ENCODE results near the gene MIGA1.
"Not testable (repeated sequence)": the region's sequence is repeated elsewhere in the genome, so short reads cannot be mapped to it uniquely, and the experiment has no call there.

MIGA1 gene

DNA sequence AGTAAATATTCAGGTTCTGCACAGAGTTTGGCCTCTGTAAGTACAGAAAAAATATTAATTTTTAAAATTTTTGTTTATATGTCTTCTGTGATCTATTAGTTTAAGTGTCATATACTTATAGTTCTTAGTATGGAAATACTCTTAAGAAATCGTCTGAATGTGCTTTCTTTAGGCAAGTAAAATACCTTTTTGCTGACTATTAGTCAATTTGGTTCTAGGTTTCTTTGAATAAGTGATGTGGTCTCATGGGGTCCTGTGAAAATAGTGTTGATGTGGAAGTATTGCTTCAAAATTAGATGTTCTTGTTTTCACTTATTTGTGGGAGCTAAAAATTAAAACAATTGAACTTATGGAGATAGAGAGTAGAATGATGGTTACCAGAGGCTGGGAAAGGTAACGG is 23.9 kb downstream of the MIGA1 start:
- DNase-seq: no peak

DNA sequence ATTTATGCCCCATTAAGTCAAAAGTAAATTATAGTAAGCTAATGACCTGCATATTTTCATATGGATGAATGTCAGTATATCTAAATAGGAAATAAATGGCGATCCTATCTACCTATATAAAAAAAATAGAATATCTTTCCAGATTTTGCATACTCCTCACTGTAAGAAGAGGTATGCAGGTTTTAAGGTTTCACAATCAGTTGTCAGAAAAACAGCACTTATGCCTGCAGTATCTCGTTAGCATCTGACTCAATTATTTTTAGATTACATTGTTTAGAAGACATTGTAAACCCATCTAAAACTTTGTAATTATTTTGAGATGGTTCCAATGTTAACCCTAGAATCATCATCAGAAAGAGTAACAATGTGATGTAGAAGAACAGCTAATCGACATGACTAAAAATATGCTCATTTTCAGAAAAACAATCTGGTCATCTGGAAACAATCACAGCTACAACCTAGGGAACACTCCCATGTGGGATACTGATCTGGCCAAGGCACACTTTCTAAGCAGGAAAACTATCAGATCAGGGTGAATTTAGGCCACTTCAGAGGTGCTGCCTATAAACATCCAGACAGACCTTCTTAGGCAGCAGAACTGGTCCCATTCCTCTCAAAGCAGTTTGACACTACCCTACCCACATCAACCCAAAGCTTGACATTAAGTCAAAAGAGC is 30.5 kb downstream of the MIGA1 start:
- DNase-seq: not testable (repeated sequence)

GRCh38 chr1:77811589-77811988 is 32.1 kb downstream of the MIGA1 start:
- not testable (repeated sequence) for DNase-seq

GRCh38 chr1:77817368-77818209 is 38.1 kb downstream of the MIGA1 start:
- DNase-seq: no peak

GRCh38 chr1:77820121-77820520 is 40.7 kb downstream of the MIGA1 start:
- no peak for DNase-seq

- no peak for DNase-seq
Observed at GRCh38 chr1:77824079-77824478, 44.6 kb downstream of the MIGA1 start.

DNA sequence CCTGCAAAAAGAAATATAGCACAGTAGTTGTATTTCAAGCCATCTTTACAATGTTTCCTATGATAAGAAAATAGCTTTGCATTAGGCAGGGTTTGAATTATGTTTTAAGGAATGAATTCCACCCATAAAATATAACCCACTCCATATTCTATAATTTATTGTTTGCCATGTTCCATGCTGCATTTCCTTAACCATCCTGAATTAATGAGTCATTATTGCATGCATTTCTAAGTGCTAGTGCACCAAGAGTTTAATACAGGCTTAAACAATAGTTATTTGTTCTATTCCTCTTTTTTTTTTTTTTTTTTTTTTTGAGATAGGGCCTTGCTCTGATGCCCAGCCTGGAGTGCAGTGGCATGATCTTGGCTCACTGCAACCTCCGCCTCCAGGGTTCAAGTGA is 45.2 kb downstream of the MIGA1 start:
- DNase-seq: no peak

DNA sequence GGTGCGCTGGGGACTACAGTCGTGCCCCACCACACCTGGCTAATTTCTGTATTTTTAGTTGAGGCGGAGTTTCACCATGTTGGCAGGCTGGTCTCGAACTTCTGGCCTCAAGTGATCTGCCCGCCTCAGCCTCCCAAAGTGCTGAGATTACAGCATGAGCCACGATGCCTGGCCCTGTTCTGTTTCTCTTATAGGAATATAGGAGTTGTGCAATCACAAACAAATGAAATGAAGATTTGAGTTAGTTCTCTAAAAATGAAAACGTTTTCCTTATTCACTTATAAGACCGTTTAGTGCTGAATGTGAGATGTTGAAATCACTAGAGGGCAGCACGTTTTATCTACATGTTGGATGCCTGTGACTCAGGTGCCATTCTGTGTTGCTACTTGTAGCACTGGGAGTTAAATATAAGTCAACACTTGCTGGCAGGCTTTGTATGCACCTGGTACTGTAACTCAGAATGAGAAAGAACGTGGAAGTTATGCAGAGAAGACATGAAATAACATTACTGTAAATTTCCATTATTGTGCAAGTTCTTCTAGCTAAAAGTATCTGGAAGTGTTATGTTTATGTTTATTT is 45.8 kb downstream of the MIGA1 start:
- peak; percentile 56 to 59 for DNase-seq

DNA sequence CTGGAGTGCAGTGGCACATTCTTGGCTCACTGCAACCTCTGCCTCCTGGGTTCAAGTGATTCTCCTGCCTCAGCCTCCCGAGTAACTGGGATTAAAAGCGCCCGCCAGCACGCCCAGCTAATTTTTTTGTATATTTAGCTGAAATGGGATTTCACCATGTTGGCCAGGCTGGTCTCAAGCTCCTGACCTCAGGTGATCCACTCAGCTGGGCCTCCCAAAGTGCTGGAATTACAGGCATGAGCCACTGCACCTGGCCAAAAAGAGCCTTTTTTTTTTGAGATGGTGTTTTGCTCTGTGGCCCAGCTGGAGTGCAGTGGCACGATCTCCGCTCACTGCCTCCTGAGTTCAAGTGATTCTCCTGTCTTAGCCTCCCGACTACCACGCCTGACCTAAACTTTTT is 47.4 kb downstream of the MIGA1 start:
- DNase-seq: not testable (repeated sequence)

- DNase-seq: no peak
Observed at GRCh38 chr1:77828098-77828497, 48.6 kb downstream of the MIGA1 start.

DNA sequence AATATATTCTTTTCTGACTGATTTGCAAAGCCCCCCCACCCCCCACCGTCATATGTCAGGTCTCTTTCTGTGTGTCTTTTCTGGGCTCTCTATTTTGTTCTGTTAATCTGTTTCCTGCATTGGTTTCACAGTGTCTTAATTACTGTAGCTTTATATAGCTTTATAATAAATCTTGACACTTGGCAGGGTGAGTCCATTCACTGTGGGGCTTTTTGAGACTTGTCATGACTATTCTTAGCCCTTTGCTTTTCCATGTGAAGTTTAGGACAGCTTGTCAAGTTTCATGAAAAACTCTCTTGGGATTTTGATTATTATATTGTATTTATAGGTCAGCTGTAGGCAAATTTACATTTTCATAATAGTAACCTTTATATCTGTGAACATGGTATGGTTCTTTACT is 50.4 kb downstream of the MIGA1 start:
- DNase-seq: no peak

DNA sequence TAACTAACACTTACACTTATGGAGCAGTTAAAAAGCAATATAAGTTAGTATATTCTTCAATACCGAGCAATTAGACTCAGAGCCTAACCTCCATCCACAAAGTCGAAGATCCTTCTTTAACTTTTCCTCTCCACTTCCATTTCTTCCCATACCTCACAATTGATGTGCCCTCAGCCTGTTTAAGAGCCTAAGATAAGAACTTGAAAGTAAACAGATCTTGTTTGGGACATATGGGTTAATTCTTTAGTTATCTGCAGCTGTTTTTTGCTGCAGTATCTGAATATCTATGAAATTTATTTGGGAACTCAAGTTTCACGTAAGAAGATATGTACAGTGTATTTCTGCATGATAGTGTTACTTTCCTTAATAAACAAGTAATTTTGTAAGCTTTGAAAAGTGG is 51.5 kb downstream of the MIGA1 start:
- no peak for DNase-seq

GRCh38 chr1:77831566-77831965 is 52.1 kb downstream of the MIGA1 start:
- DNase-seq: no peak

DNA sequence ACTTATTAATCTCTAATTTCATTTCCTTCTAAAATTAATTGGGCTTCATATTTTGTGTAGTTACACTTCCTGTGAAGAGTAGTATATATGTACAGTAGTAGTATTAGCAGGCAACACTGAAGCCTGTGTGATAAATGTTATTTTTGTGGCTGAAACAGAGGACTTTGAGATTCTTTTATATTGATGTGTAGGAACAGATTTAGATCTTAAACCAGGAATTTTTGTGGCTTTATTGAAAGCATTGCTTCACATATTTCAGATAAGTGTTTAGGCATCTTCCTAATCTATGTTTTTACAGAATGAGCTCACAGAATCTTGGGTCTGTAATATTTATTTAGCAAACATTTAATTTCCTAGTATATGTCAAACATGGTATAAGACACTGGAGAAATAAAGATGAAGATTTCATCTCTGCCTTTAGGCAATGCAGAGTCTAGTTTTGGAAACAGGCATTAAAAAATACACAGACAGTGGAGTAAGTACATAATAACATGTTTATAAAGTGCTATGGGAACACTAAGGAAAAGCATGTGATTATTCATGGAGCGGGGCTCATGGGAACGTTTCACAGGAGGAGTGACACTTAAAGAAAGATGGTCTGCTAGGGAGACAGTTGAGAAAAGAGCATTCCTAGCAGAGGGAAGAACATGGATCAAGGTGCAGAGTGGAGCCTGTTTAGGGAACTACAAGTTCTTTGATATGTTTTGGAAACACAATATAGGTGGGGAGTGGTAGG is 52.7 kb downstream of the MIGA1 start:
- no peak for DNase-seq

GRCh38 chr1:77832901-77833300 is 53.5 kb downstream of the MIGA1 start:
- DNase-seq: no peak

DNA sequence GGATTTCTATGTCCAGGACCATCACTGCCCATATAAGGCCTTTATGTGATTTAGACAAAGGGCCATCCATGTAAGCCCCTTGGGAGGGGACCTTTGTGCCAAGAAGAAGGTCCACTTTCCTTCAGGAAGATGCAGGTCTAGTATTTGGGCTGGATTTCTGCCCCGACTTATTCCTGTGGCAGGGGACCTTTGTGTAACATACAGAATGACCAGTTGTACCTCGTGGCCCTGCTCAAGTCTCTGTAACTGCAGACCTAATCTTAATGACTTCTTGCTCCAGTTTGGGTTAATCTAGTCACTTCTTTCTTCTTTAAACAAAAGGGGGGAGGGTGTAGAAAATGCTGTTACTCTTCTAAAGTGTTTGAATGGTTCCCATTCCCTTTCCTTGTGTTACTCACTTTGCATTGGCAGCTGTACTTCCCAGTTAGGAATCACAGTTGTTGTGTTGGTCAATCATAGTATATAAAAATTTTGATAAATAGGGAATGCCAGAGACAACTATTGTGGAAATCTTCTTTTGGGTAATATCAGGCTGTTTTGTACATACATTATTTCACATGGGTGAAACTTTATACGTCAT is 54.2 kb downstream of the MIGA1 start:
- DNase-seq: no peak

- DNase-seq: no peak
Observed at GRCh38 chr1:77834771-77835334, 55.4 kb downstream of the MIGA1 start.

GRCh38 chr1:77841574-77841973 is 62.1 kb downstream of the MIGA1 start:
- DNase-seq: no peak

GRCh38 chr1:77845951-77846350 is 66.5 kb downstream of the MIGA1 start:
- DNase-seq: no peak

DNA sequence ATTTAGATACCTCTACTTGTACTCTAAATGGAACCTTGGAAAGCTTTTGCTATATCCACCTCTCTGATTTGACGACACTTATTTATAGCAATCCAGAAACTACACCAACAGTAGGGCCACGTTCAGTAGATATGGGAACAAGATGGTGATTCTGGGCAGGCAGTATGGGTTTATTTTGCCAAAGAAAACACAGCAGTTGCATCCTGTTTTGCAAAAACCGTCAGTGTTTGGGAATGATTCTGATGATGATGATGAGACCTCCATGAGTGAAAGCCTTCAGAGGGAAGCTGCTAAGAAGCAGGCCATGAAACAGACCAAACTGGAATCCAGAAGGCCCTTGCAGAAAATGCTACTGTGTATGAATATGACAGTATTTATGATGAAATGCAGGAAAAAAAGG is 67.5 kb downstream of the MIGA1 start:
- no peak for DNase-seq

DNA sequence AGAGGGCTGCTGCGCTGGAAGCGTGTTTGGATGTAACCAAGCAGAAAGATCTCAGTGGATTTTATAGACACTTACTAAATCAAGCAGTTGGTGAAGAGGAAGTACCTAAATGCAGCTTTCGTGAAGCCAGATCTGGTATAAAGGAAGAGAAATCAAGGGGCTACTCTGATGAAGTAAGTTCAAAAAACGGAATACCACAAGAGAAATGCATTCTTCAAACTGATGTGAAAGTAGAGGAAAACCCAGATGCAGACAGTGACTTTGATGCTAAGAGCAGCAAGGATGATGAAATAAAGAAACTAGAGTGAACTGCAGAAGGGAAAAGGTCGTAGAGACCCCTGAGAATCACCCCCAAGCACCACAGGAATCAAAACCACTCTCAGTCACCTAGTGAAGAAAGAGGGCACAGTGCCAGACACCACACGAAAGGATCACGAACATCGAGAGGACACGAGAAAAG is 68.2 kb downstream of the MIGA1 start:
- no peak for DNase-seq

- no peak for DNase-seq
Observed at GRCh38 chr1:77850082-77850481, 70.6 kb downstream of the MIGA1 start.

DNA sequence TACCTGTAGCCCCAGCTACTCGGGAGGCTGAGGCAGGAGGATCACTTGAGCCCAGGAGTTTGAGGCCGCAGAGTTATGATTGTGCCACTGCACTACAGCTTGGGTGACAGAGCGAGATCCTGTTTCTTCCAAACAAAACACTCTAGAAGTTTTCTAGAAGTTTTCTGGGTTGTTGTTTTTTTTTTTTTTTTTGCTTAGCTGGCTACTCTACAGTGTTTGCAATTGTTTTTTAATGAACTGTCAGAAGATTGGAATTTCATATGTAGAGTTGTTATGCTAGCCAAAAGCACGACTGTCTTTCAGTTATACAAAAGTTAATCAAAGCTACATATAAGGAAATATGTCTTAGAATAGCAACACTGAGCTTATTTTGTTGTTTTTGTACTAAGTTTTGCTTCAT is 78.1 kb downstream of the MIGA1 start:
- DNase-seq: no peak

Measured in inflammatory macrophage treated with lipopolysaccharide for 1 hour (primary cell).